ENCODE results near the gene OR4E1.

GRCh38 chr14:21702316-21702715 lies 28.7 kb upstream of the OR4E1 start:
- TF ChIP-seq CTCF (IDR thresholded peaks at IDR 0.05) (no peak), POLR2AphosphoS5 (IDR thresholded peaks at IDR 0.05; ENCODE audit: low read depth, low read length) (no peak), SIN3A (IDR thresholded peaks at IDR 0.05; ENCODE audit: borderline replicate concordance, insufficient read depth, low read depth, low read length) (no peak)

All from Panc1 (cell line).